K562 (cell line): ENCODE data around the gene RAB7A. TPM values are rescaled to one million over a fixed set of nuclear protein-coding genes. Genes with fewer than 3 reads are reported as not detected.

Source experiments
- ATAC-seq: fragments of 200-7000 bp; cut with Tn5 transposase; 3 replicates; pipeline ENCODE4 v1.9.1; 2020; ENCODE audit warnings: moderate library complexity
- BruUV-seq: library from RNA; stranded (reverse); fragments of 400-500 nt; replicated peaks from 2 replicates; lab custom pipeline; 2021; lab: Mats Ljungman, UMichigan
- CTCF ChIA-PET: fragments of 300-600 bp; formaldehyde crosslinking; extraction: SDS; loops from one replicate; lab custom pipeline; 2021; ENCODE audit warnings: low intra/inter-chr PET ratio; lab: Yijun Ruan, JAX
- POLR2A ChIA-PET: fragments of 300-600, 350-650 bp; sonication (Branson Sonifier 250); formaldehyde crosslinking; extraction: SDS; loops from one replicate; lab custom pipeline; 2021; ENCODE audit warnings: antibody characterized with exemption, inconsistent platforms; lab: Yijun Ruan, JAX
- DNase-seq, 4 experiments: peaks; one replicate each; pipeline versions ENCODE4 v3.0.0 to v3.0.0-alpha.2; 2011 to 2018; ENCODE audit warnings: low spot score in 3 of 4, mixed read lengths in 3 of 4; ENCODE audit errors: extremely low read depth in 1 of 4
- FAIRE-seq: peaks from 2 replicates; lab custom pipeline; 2011; peaks lifted over from hg19 to GRCh38; lab: Jason Lieb, UNC
- H2AFZ ChIP-seq: 2 replicates; pipeline ENCODE4 v1.6.0; 2011; ENCODE audit warnings: low read depth, low read length, control low read depth, inconsistent platforms
- H3K27ac ChIP-seq: fragments of 200-600 bp; 3 replicates; pipeline ENCODE4 v1.8.0; 2011; ENCODE audit warnings: low read depth, mild to moderate bottlenecking, control low read depth, inconsistent platforms, low read length, moderate library complexity, mixed read lengths; ENCODE audit errors: extremely low read depth
- H3K27me3 ChIP-seq, 2 experiments: fragments of 300-600 bp in 1 of 2; 2 replicates in 1 of 2; 3 replicates in 1 of 2; pipeline versions ENCODE4 v1.6.0 to v1.8.0; 2011; ENCODE audit warnings: inconsistent platforms in 2 of 2, low read length in 2 of 2, mild to moderate bottlenecking in 1 of 2, mixed read lengths in 1 of 2, moderate library complexity in 1 of 2; ENCODE audit not compliant: control insufficient read depth in 2 of 2, insufficient read depth in 2 of 2
- H3K36me3 ChIP-seq: fragments of 300-600 bp; 3 replicates; pipeline ENCODE4 v1.8.0; 2011; ENCODE audit warnings: mild to moderate bottlenecking, low read length, inconsistent platforms; ENCODE audit not compliant: control insufficient read depth, insufficient read depth
- H3K4me1 ChIP-seq, 2 experiments: fragments of 200-600 bp in 1 of 2; replicated peaks in 1 of 2; 2 replicates in 1 of 2; 3 replicates in 1 of 2; pipeline versions ENCODE4 v1.5.1 to v1.8.0; 2011; ENCODE audit warnings: inconsistent platforms in 2 of 2, low read length in 2 of 2, mild to moderate bottlenecking in 1 of 2, mixed read lengths in 1 of 2, moderate library complexity in 1 of 2; ENCODE audit not compliant: control insufficient read depth in 2 of 2, insufficient read depth in 2 of 2
- H3K4me2 ChIP-seq: 2 replicates; pipeline ENCODE4 v1.6.1; 2011; ENCODE audit warnings: low read length, control low read depth, inconsistent platforms, mixed read lengths; ENCODE audit not compliant: insufficient read depth
- H3K4me3 ChIP-seq: fragments of 200-600 bp; sonication (generic), shearing (Covaris generic); 2 replicates; pipeline ENCODE4 v1.5.1; 2016; ENCODE audit warnings: control low read depth, inconsistent platforms
- H3K79me2 ChIP-seq: fragments of 200-600 bp; 3 replicates; pipeline ENCODE4 v1.8.0; 2011; ENCODE audit warnings: low read length, inconsistent platforms; ENCODE audit not compliant: control insufficient read depth, insufficient read depth
- H3K9ac ChIP-seq, 2 experiments: 2 replicates each; pipeline versions ENCODE4 v1.6.0 to v1.6.1; 2011; ENCODE audit warnings: low read depth in 2 of 2, low read length in 2 of 2, control low read depth in 1 of 2, inconsistent platforms in 1 of 2, mild to moderate bottlenecking in 1 of 2, mixed read lengths in 1 of 2; ENCODE audit not compliant: insufficient read depth in 1 of 2
- H3K9me1 ChIP-seq: one replicate; pipeline ENCODE4 v1.6.0; 2011; ENCODE audit warnings: inconsistent platforms, mild to moderate bottlenecking, low read length, moderate library complexity; ENCODE audit not compliant: control insufficient read depth, insufficient read depth
- H3K9me3 ChIP-seq: replicated peaks from 2 replicates; pipeline ENCODE4 v1.5.1; 2011; ENCODE audit warnings: low read depth, low read length, inconsistent platforms; ENCODE audit not compliant: control insufficient read depth, insufficient read depth
- H4K20me1 ChIP-seq: replicated peaks from 2 replicates; pipeline ENCODE4 v1.6.1; 2011; ENCODE audit warnings: low read length, inconsistent platforms, mixed read lengths; ENCODE audit not compliant: control insufficient read depth, insufficient read depth
- CBX2 ChIP-seq: fragments of 200-600 bp; sonication (generic); IDR thresholded peaks from one replicate; pipeline ENCODE4 v1.6.1; 2012; ENCODE audit warnings: mild to moderate bottlenecking, low read length, inconsistent platforms; ENCODE audit not compliant: insufficient read depth, poor library complexity, severe bottlenecking
- CC2D1A ChIP-seq: fragments of 450-650 bp; IDR thresholded peaks from 2 replicates; pipeline ENCODE4 v1.6.1; 2017; ENCODE audit warnings: mild to moderate bottlenecking
- DDX20 ChIP-seq: fragments of 450-650 bp; IDR thresholded peaks from 2 replicates; pipeline ENCODE4 v1.6.1; 2016; ENCODE audit warnings: missing genetic modification characterization, low read depth, mild to moderate bottlenecking, missing compliant biosample characterization, moderate library complexity
- HMG20A ChIP-seq: fragments of 450-650 bp; formaldehyde crosslinking; conservative IDR thresholded peaks from 2 replicates; pipeline ENCODE4 v1.4.0; 2020; ENCODE audit warnings: mild to moderate bottlenecking, mixed read lengths
- KDM1A ChIP-seq, 2 experiments: fragments of 450-650 bp; IDR thresholded peaks; 2 replicates each; pipeline ENCODE4 v1.6.1; 2016; ENCODE audit warnings: mild to moderate bottlenecking in 2 of 2
- KDM2B ChIP-seq: fragments of 250-450 bp; sonication (Bioruptor Pico); IDR thresholded peaks from 2 replicates; pipeline ENCODE4 v1.8.0; 2021; ENCODE audit warnings: mild to moderate bottlenecking, moderate library complexity
- NCOR1 ChIP-seq: fragments of 450-650 bp; IDR thresholded peaks from 2 replicates; pipeline ENCODE4 v1.6.1; 2016; ENCODE audit warnings: mild to moderate bottlenecking, moderate library complexity
- PYGO2 ChIP-seq: fragments of 450-650 bp; IDR thresholded peaks from 2 replicates; pipeline ENCODE4 v1.6.1; 2016; ENCODE audit warnings: mild to moderate bottlenecking, missing genetic modification characterization, moderate library complexity, missing compliant biosample characterization
- RUNX1 ChIP-seq: sonication (generic); IDR thresholded peaks from 2 replicates; pipeline ENCODE4 v1.6.1; 2016; ENCODE audit warnings: antibody characterized with exemption, low read depth
- SAP30 ChIP-seq: fragments of 200-600 bp; sonication (generic); IDR thresholded peaks from 2 replicates; pipeline ENCODE4 v1.6.1; 2012; ENCODE audit warnings: borderline replicate concordance, low read depth, mild to moderate bottlenecking, moderate library complexity, low read length, control low read depth, inconsistent platforms; ENCODE audit not compliant: insufficient read depth, poor library complexity, severe bottlenecking
- SRF ChIP-seq, 2 experiments: fragments of 250-450, 450-650 bp in 1 of 2; sonication (Bioruptor Pico) in 1 of 2; sonication (generic) in 1 of 2; formaldehyde crosslinking; IDR thresholded peaks; 2 replicates each; pipeline versions ENCODE4 v1.5.0 to v1.5.1; 2020 to 2022; ENCODE audit warnings: mild to moderate bottlenecking in 1 of 2, missing genetic modification reagents in 1 of 2
- TARDBP ChIP-seq: fragments of 450-650 bp; IDR thresholded peaks from 2 replicates; pipeline ENCODE4 v1.6.1; 2016
- WGBS: fragments of 100-300 bp; shearing (Covaris generic); methylation state at CpG from one replicate; pipeline ENCODE4 v1.1.6; 2016; ENCODE audit warnings: low coverage, mixed read lengths; ENCODE audit not compliant: insufficient coverage; ENCODE audit errors: missing lambda C conversion rate; 5-methylcytosine and 5-hydroxymethylcytosine counted together
- in situ Hi-C: fragments of 300-500 bp; cut with MboI; formaldehyde crosslinking; loops from 4 replicates; pipeline ENCODE4 v1.15.0; 2018; ENCODE audit warnings: inconsistent platforms, mixed read lengths
- intact Hi-C: fragments of 100-400 bp; cut with micrococcal nuclease; formaldehyde crosslinking; loops from 2 replicates; pipeline ENCODE4 v1.14.2; 2022
- polyA plus RNA-seq, 8 experiments: library from polyadenylated mRNA; depleted of rRNA in 4 of 8; stranded (reverse) in 5 of 8; unstranded in 3 of 8; fragments of >200 nt; fragmentation: Nextera tagmentation in 2 of 8; fragmentation: Illumina TruSeq in 1 of 8; extraction: Ambion mirVana in 2 of 8; extraction: Trizol in 1 of 8; gene quantifications; 2 replicates each; pipeline versions ENCODE4 v1.2.1 to v1.2.3, GENCODE V29; 2011 to 2014; ENCODE audit warnings: inconsistent platforms in 1 of 8, missing spikeins in 1 of 8
- total RNA-seq, 7 experiments: library from RNA; depleted of rRNA in 6 of 7; stranded (reverse); fragments of >200 nt in 6 of 7; fragmentation: Illumina TruSeq in 2 of 7; extraction: Trizol in 2 of 7; gene quantifications; 2 replicates each; pipeline versions ENCODE4 v1.2.1 to v1.2.3, GENCODE V29; 2011 to 2021; ENCODE audit warnings: low replicate concordance in 1 of 7
- TF ChIP-seq, protein P1 (sequence below): fragments of 450-650 bp; IDR thresholded peaks from 2 replicates; pipeline ENCODE4 v1.6.1; 2018; ENCODE audit not compliant: partially characterized antibody
- TF ChIP-seq, protein P2 (sequence below): fragments of 250-450 bp; sonication (Bioruptor Pico); IDR thresholded peaks from 2 replicates; pipeline ENCODE4 v1.5.0; 2021; ENCODE audit warnings: mild to moderate bottlenecking, borderline replicate concordance

Gene RAB7A
- total and polyA plus RNA-seq, 9 of the 15 experiments (the other 6 are each of a cell fraction or from before 2014, with no cell fraction given), result 30.9 to 204 (median 72.8) TPM

DNA sequence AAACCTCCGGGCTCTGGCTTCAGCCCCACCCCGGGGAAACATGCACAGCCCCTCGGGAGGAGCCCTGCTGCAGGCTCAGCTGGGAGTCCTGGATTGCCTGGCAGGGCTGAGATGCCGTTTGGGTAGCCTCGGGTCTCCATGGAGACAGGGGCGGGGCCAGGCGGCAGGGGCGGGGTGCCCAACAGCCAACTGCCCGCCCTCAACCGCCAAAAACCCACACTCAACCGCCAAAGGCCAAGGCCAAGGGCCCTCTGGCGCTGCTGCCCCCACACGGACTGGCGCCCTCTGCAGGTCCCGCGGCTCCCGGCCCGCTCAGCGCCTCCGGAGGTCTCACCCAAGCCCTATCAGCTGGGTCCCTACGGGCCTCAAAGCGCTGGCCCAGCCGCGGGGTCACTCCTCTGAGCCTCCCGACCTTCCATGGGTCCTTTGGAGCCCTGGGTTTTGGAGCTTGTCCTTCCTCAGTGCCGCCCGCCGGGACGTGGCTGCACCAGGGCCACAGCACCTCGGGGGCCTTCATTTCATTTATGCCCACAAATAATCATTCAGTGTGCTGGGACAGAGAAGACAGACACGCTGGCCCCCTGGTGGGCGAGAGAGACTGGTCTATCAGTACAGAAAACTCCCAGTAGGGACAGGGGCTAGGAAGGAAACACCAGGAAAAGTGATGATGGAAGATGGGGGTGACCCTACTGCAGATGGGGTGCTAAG lies 119.9 kb downstream of the RAB7A start (continued):
- TF ChIP-seq PYGO2 (tag) (no peak), NCOR1 (no peak; the same call in 1 of the 2 replicates), TARDBP (no peak), SAP30 (no peak)

DNA sequence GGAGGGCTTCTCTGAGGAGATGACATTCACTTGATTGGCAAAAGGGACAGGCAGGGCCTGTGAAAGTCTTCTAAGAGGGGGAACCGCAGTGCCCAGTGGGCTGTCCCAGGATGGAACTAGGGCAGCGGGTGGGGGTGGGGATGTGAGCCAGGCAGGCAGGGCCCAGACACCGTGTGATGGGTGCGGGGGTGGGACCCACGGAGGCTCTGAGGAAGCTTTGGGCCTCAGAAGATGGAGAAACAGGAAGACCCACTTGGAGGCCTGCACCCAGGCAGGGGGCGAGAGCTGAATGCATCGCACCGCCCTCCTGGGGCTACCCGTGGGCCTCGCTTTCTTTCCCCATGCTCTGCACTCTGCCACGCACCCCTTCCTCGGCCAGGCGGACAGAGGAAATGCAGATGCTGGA lies 120.5 kb downstream of the RAB7A start:
- Histone ChIP-seq H3K79me2 (no peaks in the 10 kb centered on the region), H2AFZ (peak overlapping the region; percentile 66), H3K4me1 (peaks cover 13 to 45% of the 10 kb centered on the region in 2 experiments; a peak in 4 of 5 replicates), H3K27ac (peak overlapping the region; percentile 66; the same call in 1 of the 3 replicates), H3K4me3 (no peak overlapping the region), H3K9me1 (no peaks in the 10 kb centered on the region), H3K36me3 (no peaks in the 10 kb centered on the region), H3K27me3 (no peaks in the 10 kb centered on the region), H4K20me1 (no peaks in the 10 kb centered on the region), H3K9me3 (no peaks in the 10 kb centered on the region), H3K4me2 (peak overlapping the region; percentile 56), H3K9ac (peak overlapping the region in 1 of 2 experiments; percentile 27; a peak in 2 of 4 replicates)
- DNase-seq, result no peak
- in situ Hi-C loops (no loop called here), intact Hi-C loops (loop anchor here (1.0 to 5.0 kb wide), 3 partner anchors 44 to 164 kb away; no protein-coding TSS in a partner anchor)
- WGBS, result 88% methylated on average over 5 of the region's 13 CpGs
- peak; percentile 4; the same call in 1 of the 3 replicates for ATAC-seq
- no TSS peak for BruUV-seq
- POLR2A ChIA-PET, result interaction anchor here (1.0 kb wide), 1 partner anchor 197 kb away, joined by 4 read pairs; no protein-coding TSS in a partner anchor
- CTCF ChIA-PET, result interaction anchor here (1.2 kb wide), 2 partner anchors 63 to 166 kb away, joined by 3 read pairs; no protein-coding TSS in a partner anchor
- no peak for FAIRE-seq
- no peak for TF ChIP-seq CBX2
- no peak for TF ChIP-seq RUNX1
- TF ChIP-seq DDX20 (tag), result no peak
- TF ChIP-seq SRF (CRISPR knock-in tag; IDR thresholded peaks at IDR 0.05), result no peak
- TF ChIP-seq HMG20A (CRISPR knock-in tag), result no peak
- TF ChIP-seq, protein P1, sequence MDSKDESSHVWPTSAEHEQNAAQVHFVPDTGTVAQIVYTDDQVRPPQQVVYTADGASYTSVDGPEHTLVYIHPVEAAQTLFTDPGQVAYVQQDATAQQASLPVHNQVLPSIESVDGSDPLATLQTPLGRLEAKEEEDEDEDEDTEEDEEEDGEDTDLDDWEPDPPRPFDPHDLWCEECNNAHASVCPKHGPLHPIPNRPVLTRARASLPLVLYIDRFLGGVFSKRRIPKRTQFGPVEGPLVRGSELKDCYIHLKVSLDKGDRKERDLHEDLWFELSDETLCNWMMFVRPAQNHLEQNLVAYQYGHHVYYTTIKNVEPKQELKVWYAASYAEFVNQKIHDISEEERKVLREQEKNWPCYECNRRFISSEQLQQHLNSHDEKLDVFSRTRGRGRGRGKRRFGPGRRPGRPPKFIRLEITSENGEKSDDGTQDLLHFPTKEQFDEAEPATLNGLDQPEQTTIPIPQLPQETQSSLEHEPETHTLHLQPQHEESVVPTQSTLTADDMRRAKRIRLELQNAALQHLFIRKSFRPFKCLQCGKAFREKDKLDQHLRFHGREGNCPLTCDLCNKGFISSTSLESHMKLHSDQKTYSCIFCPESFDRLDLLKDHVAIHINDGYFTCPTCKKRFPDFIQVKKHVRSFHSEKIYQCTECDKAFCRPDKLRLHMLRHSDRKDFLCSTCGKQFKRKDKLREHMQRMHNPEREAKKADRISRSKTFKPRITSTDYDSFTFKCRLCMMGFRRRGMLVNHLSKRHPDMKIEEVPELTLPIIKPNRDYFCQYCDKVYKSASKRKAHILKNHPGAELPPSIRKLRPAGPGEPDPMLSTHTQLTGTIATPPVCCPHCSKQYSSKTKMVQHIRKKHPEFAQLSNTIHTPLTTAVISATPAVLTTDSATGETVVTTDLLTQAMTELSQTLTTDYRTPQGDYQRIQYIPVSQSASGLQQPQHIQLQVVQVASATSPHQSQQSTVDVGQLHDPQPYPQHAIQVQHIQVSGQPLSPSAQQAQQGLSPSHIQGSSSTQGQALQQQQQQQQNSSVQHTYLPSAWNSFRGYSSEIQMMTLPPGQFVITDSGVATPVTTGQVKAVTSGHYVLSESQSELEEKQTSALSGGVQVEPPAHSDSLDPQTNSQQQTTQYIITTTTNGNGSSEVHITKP, result no peak
- no peak for TF ChIP-seq CC2D1A
- no peak for TF ChIP-seq KDM1A (IDR thresholded peaks at IDR 0.05)
- TF ChIP-seq, protein P2, sequence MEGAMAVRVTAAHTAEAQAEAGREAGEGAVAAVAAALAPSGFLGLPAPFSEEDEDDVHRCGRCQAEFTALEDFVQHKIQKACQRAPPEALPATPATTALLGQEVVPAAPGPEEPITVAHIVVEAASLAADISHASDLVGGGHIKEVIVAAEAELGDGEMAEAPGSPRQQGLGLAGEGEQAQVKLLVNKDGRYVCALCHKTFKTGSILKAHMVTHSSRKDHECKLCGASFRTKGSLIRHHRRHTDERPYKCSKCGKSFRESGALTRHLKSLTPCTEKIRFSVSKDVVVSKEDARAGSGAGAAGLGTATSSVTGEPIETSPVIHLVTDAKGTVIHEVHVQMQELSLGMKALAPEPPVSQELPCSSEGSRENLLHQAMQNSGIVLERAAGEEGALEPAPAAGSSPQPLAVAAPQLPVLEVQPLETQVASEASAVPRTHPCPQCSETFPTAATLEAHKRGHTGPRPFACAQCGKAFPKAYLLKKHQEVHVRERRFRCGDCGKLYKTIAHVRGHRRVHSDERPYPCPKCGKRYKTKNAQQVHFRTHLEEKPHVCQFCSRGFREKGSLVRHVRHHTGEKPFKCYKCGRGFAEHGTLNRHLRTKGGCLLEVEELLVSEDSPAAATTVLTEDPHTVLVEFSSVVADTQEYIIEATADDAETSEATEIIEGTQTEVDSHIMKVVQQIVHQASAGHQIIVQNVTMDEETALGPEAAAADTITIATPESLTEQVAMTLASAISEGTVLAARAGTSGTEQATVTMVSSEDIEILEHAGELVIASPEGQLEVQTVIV (CRISPR knock-in tag), result no peak
- no peak for TF ChIP-seq KDM2B (CRISPR knock-in tag)
